Testis (tissue), 3 donors: Measurements from ENCODE around the gene SH3RF1. TPM values are rescaled to one million over a fixed set of nuclear protein-coding genes. Genes with fewer than 3 reads are reported as not detected.
A peak's percentile ranks its signal among the peaks of the same experiment; 100 is the strongest.

Source experiments
- DNase-seq: peaks from one replicate; pipeline ENCODE4 v3.0.0-alpha.2; 2019
- H3K27ac ChIP-seq, 2 donors: fragments of 200-600 bp; sonication (generic); one replicate each; pipeline ENCODE4 v1.5.1; 2019
- H3K27me3 ChIP-seq: fragments of 200-600 bp; sonication (generic); one replicate; pipeline ENCODE4 v1.5.1; 2019
- H3K36me3 ChIP-seq: fragments of 200-600 bp; sonication (generic); one replicate; pipeline ENCODE4 v1.5.1; 2017; ENCODE audit warnings: low read depth; ENCODE audit errors: missing control alignments
- H3K4me1 ChIP-seq: fragments of 200-600 bp; sonication (generic); one replicate; pipeline ENCODE4 v1.5.1; 2019
- H3K4me3 ChIP-seq, 2 donors: fragments of 200-600 bp; sonication (generic); one replicate each; pipeline ENCODE4 v1.5.1; 2017 to 2019
- H3K9me3 ChIP-seq: fragments of 200-600 bp; sonication (generic); one replicate; pipeline ENCODE4 v1.5.1; 2017
- CTCF ChIP-seq, 3 experiments: fragments of 450-650 bp in 2 of 3; fragments of 200-600 bp in 1 of 3; sonication (generic) in 1 of 3; IDR thresholded peaks; one replicate each; pipeline ENCODE4 v1.5.1; 2016 to 2019; ENCODE audit warnings: antibody characterized with exemption in 3 of 3, mild to moderate bottlenecking in 2 of 3, moderate library complexity in 1 of 3
- POLR2A ChIP-seq: fragments of 450-650 bp; IDR thresholded peaks from one replicate; pipeline ENCODE4 v1.6.1; 2017; ENCODE audit warnings: antibody characterized with exemption, mild to moderate bottlenecking, moderate library complexity
- WGBS, 2 donors: methylation state at CpG; one replicate each; pipeline ENCODE4 v1.1.5; 2018; 5-methylcytosine and 5-hydroxymethylcytosine counted together
- intact Hi-C: fragments of 100-400 bp; cut with DNase I; formaldehyde crosslinking; loops from one replicate; pipeline ENCODE4 v1.15.1; 2023; ENCODE audit warnings: low total_unique reads
- polyA plus RNA-seq: library from polyadenylated mRNA; stranded (reverse); fragments of 350-450 nt; fragmentation: Illumina TruSeq; extraction: RNeasy Lipid Tissue Mini Kit (QIAGEN cat#74804); gene quantifications from one replicate; pipeline ENCODE4 v1.2.3, GENCODE V29; 2014; ENCODE audit warnings: low read depth, low replicate concordance; ENCODE audit not compliant: insufficient read depth
- total RNA-seq, 2 donors: library from RNA; depleted of rRNA; stranded (reverse); fragments of >200 nt; gene quantifications; one replicate each; pipeline ENCODE4 v1.2.3, GENCODE V29; 2016

Gene SH3RF1
- total and polyA plus RNA-seq, 3 donors from 2014 or later: 15.1 to 38.9 (median 26.4) TPM

DNA sequence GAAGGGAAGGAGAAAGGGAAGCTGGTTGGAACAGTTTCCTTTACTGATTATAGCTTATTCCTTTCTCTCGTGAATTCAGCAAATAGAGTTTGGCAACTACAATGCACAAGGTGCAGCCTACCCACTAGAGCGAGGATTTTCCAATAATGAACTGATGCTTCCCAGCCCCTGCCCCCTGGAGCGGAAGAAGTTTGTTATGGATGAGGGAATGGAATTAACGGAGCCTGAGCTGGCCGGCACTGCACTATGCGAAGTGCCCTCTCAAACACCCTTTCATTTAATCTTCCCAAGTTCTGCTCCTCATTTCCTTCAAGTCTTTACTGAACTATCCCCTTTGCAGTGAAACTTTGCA is 218.2 kb downstream of the SH3RF1 start:
- no peak overlapping the region for H3K4me3 ChIP-seq
- no peaks in the 10 kb centered on the region for H3K27me3 ChIP-seq
- H3K9me3 ChIP-seq: no peaks in the 10 kb centered on the region
- H3K4me1 ChIP-seq: peaks cover 20% of the 10 kb centered on the region
- DNase-seq: no peak
- WGBS, 2 donors: 59 to 66% methylated on average over 6 of the region's 6 CpGs
- no peaks in the 10 kb centered on the region for H3K36me3 ChIP-seq
- no peak overlapping the region for H3K27ac ChIP-seq
- no peak for TF ChIP-seq CTCF (IDR thresholded peaks at IDR 0.05)
- no peak for TF ChIP-seq POLR2A
- intact Hi-C loops: no loop called here

GRCh38 chr4:169051761-169052593 is 218.8 kb downstream of the SH3RF1 start:
- intact Hi-C loops: no loop called here
- Histone ChIP-seq H3K27ac (no peak overlapping the region), H3K27me3 (no peaks in the 10 kb centered on the region), H3K4me3 (no peak overlapping the region), H3K9me3 (no peaks in the 10 kb centered on the region), H3K36me3 (no peaks in the 10 kb centered on the region), H3K4me1 (peaks cover 18% of the 10 kb centered on the region)
- DNase-seq: no peak
- 76 to 77% methylated on average over 10 of the region's 10 CpGs for WGBS, 2 donors
- TF ChIP-seq POLR2A (no peak), CTCF (IDR thresholded peaks at IDR 0.05) (no peak)

DNA sequence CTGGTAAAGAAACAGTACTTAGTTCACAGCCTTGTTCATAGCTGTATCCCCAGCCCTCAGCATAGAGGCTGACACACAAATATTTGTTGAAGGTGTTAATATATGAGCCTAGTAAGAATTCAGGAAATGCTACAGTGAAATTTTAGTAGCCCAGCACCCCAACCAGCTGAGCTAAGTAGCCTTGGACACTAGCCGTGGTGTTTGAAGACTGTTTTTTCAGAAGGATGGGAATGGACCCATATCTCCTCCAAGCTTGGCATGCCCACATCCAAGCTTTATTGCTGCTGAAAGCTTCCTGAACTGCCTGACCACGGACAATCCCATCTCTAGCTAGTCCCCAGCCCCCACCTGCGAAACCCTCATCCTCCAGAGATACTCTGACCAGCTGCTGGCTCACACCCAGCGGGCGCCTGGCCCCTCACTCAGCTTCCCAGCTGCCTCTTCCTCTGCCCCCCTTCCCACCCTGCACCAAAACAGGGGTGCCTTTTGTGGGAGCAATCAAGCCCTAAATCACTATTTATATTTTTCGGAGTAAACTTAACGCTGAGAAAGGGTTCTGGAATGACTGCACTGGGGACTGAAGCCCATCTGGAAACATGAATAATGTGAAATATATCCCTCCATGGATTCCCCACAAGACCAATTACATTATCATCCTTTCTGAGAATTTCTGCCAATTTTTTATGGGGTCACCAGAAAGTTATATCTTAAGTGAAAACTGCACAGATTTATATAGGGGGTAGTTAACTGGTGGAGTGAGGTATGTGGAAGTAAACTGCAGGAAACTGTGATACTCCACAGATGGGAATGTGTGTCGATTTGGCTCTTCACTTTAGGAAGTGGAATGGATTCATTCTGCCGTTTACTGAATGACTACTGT is 219.6 kb downstream of the SH3RF1 start:
- no peaks in the 10 kb centered on the region for H3K36me3 ChIP-seq
- H3K27me3 ChIP-seq: no peaks in the 10 kb centered on the region
- DNase-seq: no peak

GRCh38 chr4:169050284-169050683 is 220.5 kb downstream of the SH3RF1 start:
- intact Hi-C loops: no loop called here
- H3K4me1 ChIP-seq: peaks cover 18% of the 10 kb centered on the region
- no peaks in the 10 kb centered on the region for H3K27me3 ChIP-seq
- peak overlapping the region in 1 of 2 donors; percentile 82 for H3K27ac ChIP-seq
- DNase-seq: peak; percentile 54
- no peak for TF ChIP-seq POLR2A
- no peak for TF ChIP-seq CTCF (IDR thresholded peaks at IDR 0.05)
- no peak overlapping the region for H3K4me3 ChIP-seq
- H3K36me3 ChIP-seq: no peaks in the 10 kb centered on the region
- 36 to 53% methylated on average over 7 of the region's 7 CpGs for WGBS, 2 donors
- no peaks in the 10 kb centered on the region for H3K9me3 ChIP-seq

More for the DNA sequence above, 219.6 kb downstream of the SH3RF1 start:
- H3K9me3 ChIP-seq: no peaks in the 10 kb centered on the region
- TF ChIP-seq POLR2A (no peak), CTCF (IDR thresholded peaks at IDR 0.05) (no peak)
- H3K27ac ChIP-seq: peak overlapping the region in 1 of 2 donors; percentile 82
- peaks cover 18% of the 10 kb centered on the region for H3K4me1 ChIP-seq
- 68 to 79% methylated on average over 9 of the region's 9 CpGs for WGBS, 2 donors
- no peak overlapping the region for H3K4me3 ChIP-seq
- intact Hi-C loops: no loop called here
